CD4-positive, alpha-beta memory T cell (primary cell): Measurements from ENCODE around the gene PSMD11. TPM values are rescaled to one million over a fixed set of nuclear protein-coding genes. Genes with fewer than 3 reads are reported as not detected.

Experiments
- CTCF ChIA-PET: fragments of 350-600 bp; sonication (Branson Sonifier 250); formaldehyde crosslinking; loops from one replicate; lab custom pipeline; 2021; ENCODE audit warnings: inconsistent platforms; ENCODE audit not compliant: partially characterized antibody; lab: Charles Lee
- POLR2A ChIA-PET: fragments of 350-600 bp; sonication (Branson Sonifier 250); formaldehyde crosslinking; loops from one replicate; lab custom pipeline; 2021; ENCODE audit not compliant: partially characterized antibody; lab: Charles Lee
- DNase-seq, 5 donors: peaks; one replicate each; pipeline versions ENCODE4 v3.0.0 to v3.0.0-alpha.2; 2020 to 2022; ENCODE audit warnings: mixed read lengths in 1 of 5
- H3K27ac ChIP-seq: one replicate; pipeline ENCODE4 v1.7.0; 2013; ENCODE audit warnings: low read depth, low read length
- H3K27me3 ChIP-seq: 2 replicates; pipeline ENCODE4 v1.7.0; 2013; ENCODE audit warnings: mild to moderate bottlenecking, low read length, moderate library complexity; ENCODE audit not compliant: insufficient read depth
- H3K36me3 ChIP-seq: 2 replicates; pipeline ENCODE4 v1.7.0; 2013; ENCODE audit warnings: mild to moderate bottlenecking, low read length, moderate library complexity; ENCODE audit not compliant: insufficient read depth
- H3K4me1 ChIP-seq: 2 replicates; pipeline ENCODE4 v1.7.0; 2013; ENCODE audit warnings: mild to moderate bottlenecking, low read length, moderate library complexity; ENCODE audit not compliant: insufficient read depth
- H3K4me3 ChIP-seq, 2 donors: one replicate each; pipeline ENCODE4 v1.7.0; 2013; ENCODE audit warnings: low read length in 2 of 2, mild to moderate bottlenecking in 1 of 2
- H3K9me3 ChIP-seq, 2 donors: one replicate each; pipeline ENCODE4 v1.7.0; 2013; ENCODE audit warnings: low read length in 2 of 2, control low read depth in 1 of 2; ENCODE audit not compliant: control insufficient read depth in 1 of 2
- H3K27ac Mint-ChIP-seq, 7 donors: one replicate each; pipeline ENCODE4 v1.8.0; 2020 to 2021; ENCODE audit warnings: mixed read lengths in 7 of 7, mild to moderate bottlenecking in 6 of 7, inconsistent platforms in 3 of 7, moderate library complexity in 3 of 7
- H3K27me3 Mint-ChIP-seq, 2 donors: one replicate each; pipeline ENCODE4 v1.8.0; 2020 to 2021; ENCODE audit warnings: mixed read lengths in 2 of 2
- H3K36me3 Mint-ChIP-seq, 2 donors: one replicate each; pipeline ENCODE4 v1.8.0; 2020 to 2021; ENCODE audit warnings: mixed read lengths in 2 of 2, inconsistent platforms in 1 of 2, mild to moderate bottlenecking in 1 of 2
- H3K4me1 Mint-ChIP-seq, 4 donors: one replicate each; pipeline ENCODE4 v1.8.0; 2020 to 2021; ENCODE audit warnings: mixed read lengths in 4 of 4, mild to moderate bottlenecking in 1 of 4
- H3K4me3 Mint-ChIP-seq, 8 donors: one replicate each; pipeline ENCODE4 v1.8.0; 2020 to 2021; ENCODE audit warnings: mixed read lengths in 8 of 8, mild to moderate bottlenecking in 7 of 8, moderate library complexity in 6 of 8, inconsistent platforms in 3 of 8
- H3K9me3 Mint-ChIP-seq, 8 donors: one replicate each; pipeline ENCODE4 v1.8.0; 2020 to 2021; ENCODE audit warnings: mixed read lengths in 8 of 8, mild to moderate bottlenecking in 5 of 8, inconsistent platforms in 3 of 8, moderate library complexity in 1 of 8
- intact Hi-C: fragments of 100-400 bp; cut with micrococcal nuclease; formaldehyde crosslinking; loops from one replicate; pipeline ENCODE4 v1.15.1; 2023
- polyA plus RNA-seq, 2 donors: library from polyadenylated mRNA; unstranded; fragments of 300-500 nt; fragmentation: Illumina TruSeq; gene quantifications; one replicate each; pipeline ENCODE4 v1.2.3, GENCODE V29; 2021
- total RNA-seq, 2 experiments: library from RNA; stranded (reverse); gene quantifications; one replicate each; pipeline ENCODE4 v1.2.3, GENCODE V29; 2021

The PSMD11 gene
- total and polyA plus RNA-seq, 4 experiments from 2014 or later, result 58.0 to 140 (median 103) TPM

GRCh38 chr17:32517982-32518381 is 73.7 kb downstream of the PSMD11 start:
- Histone ChIP-seq H3K9me3 (no peaks in the 10 kb centered on the region), H3K36me3 (no peaks in the 10 kb centered on the region), H3K4me3 (no peak overlapping the region), H3K4me1 (peaks cover 59% of the 10 kb centered on the region), H3K27ac (peak overlapping the region; percentile 3), H3K27me3 (no peaks in the 10 kb centered on the region)
- no peak for DNase-seq
- Mint-ChIP-seq H3K27ac (peak overlapping the region; percentile 38 to 90 (median 67)), H3K27me3 (no peaks in the 10 kb centered on the region), H3K4me3 (peak overlapping the region in 6 of 8 donors; percentile 8 to 76 (median 71)), H3K9me3 (no peaks in the 10 kb centered on the region), H3K36me3 (no peaks in the 10 kb centered on the region), H3K4me1 (peaks cover 46 to 72% (median 55%) of the 10 kb centered on the region in 4 donors)
- ChIA-PET POLR2A (interaction anchor here (0.6 to 5.5 kb wide), 8 partner anchors 9 to 53 kb away, joined by 3 to 91 read pairs (median 3); partner anchors contain the start of gene CDK5R1), CTCF (interaction anchor here (0.9 to 3.7 kb wide), 7 partner anchors 9 to 359 kb away, joined by 3 to 14 read pairs (median 3); partner anchors contain the start of gene MYO1D)
- intact Hi-C loops, result no loop called here

DNA sequence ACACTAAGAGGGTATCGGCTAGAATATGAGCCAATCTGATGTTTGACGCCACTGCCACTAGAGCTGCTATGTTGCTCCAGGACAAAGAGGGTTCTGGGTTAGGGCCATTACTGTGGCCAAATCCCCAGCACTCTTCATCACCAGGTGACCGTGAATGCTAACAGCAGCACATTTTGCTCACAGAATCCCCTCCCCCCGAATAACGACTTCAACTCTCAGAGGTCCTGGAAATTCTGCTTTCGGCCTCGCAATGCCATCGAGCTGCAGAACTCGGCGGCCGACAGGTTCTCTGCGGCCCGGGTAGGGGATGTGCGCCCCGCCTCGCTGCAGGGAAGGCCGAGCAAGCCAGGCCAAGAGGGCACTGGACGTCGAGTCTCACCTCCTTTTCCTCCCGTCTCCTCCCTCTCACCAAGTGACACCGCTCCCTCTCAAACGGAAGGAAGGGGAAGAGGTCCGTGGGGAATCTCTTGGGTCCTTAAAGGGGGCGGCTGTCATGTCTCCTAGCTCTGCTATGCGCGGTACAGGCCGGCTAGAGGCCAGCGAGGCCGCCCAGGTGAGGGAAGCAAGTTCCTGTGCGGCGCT is 74.4 kb downstream of the PSMD11 start:
- no peak for DNase-seq
- no peaks in the 10 kb centered on the region for H3K27me3 Mint-ChIP-seq
- no peaks in the 10 kb centered on the region for H3K9me3 Mint-ChIP-seq
- ChIA-PET CTCF (interaction anchor here (0.9 to 3.7 kb wide), 3 partner anchors 12 to 57 kb away, joined by 3 to 14 read pairs (median 12); no protein-coding TSS in a partner anchor), POLR2A (interaction anchor here (0.6 to 5.5 kb wide), 8 partner anchors 9 to 54 kb away, joined by 3 to 91 read pairs (median 3); partner anchors contain the start of gene CDK5R1)
- H3K36me3 Mint-ChIP-seq, result no peaks in the 10 kb centered on the region
- H3K36me3 ChIP-seq, result no peaks in the 10 kb centered on the region
- peak overlapping the region; percentile 38 to 92 (median 85) for H3K27ac Mint-ChIP-seq
- H3K4me3 ChIP-seq, result no peak overlapping the region
- H3K4me1 Mint-ChIP-seq, result peaks cover 49 to 76% (median 62%) of the 10 kb centered on the region in 4 donors
- H3K27me3 ChIP-seq, result no peaks in the 10 kb centered on the region
- no peaks in the 10 kb centered on the region for H3K9me3 ChIP-seq
- H3K27ac ChIP-seq, result peak overlapping the region; percentile 48
- H3K4me1 ChIP-seq, result peaks cover 67% of the 10 kb centered on the region
- peak overlapping the region; percentile 67 to 85 (median 71) for H3K4me3 Mint-ChIP-seq
- intact Hi-C loops, result loop anchor here (1.0 kb wide), 2 partner anchors 15 to 31 kb away; no protein-coding TSS in a partner anchor

DNA sequence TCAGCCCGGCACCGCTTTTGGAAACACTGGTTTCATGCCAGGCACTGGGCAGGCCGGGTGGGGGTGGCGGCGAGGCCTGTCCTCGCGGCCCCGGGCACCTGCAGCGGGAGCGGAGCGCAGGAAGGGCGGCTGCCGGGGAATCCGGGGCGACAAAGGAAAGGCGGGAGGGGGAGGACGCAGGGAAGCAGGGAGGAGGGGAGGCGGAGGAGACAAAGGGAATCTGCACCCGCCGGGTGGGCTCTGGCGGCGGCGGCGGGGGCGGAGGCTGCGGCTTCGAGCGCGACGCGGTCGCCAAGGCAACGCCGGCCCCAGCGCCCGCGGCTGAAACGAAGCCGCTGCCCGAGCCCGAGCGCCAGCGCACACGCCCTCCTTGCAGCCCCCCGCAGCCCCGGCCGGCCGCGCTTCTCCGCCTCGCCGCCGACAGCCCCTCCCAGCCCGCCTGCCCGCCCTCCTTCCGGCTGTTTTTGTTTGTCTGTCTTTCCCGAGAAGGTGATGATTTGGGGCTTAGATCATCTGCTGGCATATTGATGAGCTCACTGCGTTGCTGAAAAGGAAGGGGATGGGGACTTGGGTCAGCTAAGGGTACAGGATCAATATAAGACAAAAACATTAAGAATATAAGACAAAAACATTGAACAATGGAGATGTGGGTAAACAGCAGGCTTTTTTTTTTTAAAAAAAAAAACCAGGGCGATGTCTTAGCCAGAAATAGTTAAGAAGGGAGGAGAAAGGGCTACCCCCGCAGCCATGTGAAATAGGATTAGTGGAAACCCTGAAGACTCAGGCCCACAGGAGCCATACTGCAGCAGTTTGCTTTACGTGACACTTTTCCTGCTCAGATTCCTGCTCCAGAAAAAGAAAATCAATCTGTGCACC is 75.2 kb downstream of the PSMD11 start:
- peak overlapping the region; percentile 78 to 96 (median 88) for H3K4me3 Mint-ChIP-seq
- no peaks in the 10 kb centered on the region for H3K27me3 Mint-ChIP-seq
- Histone ChIP-seq H3K27me3 (no peaks in the 10 kb centered on the region), H3K36me3 (no peaks in the 10 kb centered on the region), H3K27ac (peak overlapping the region; percentile 48), H3K9me3 (no peaks in the 10 kb centered on the region), H3K4me3 (peak overlapping the region in 1 of 2 donors; percentile 33), H3K4me1 (peaks cover 73% of the 10 kb centered on the region)
- peak overlapping the region; percentile 90 to 98 (median 95) for H3K27ac Mint-ChIP-seq
- peak; percentile 50 to 85 (median 54) for DNase-seq
- ChIA-PET CTCF (interaction anchor here (0.6 to 3.7 kb wide), 5 partner anchors 34 to 76 kb away, joined by 3 to 14 read pairs (median 4); no protein-coding TSS in a partner anchor), POLR2A (interaction anchor here (0.6 to 5.5 kb wide), 8 partner anchors 12 to 76 kb away, joined by 3 to 91 read pairs (median 5); partner anchors contain the start of gene CDK5R1)
- H3K9me3 Mint-ChIP-seq, result no peaks in the 10 kb centered on the region
- no peaks in the 10 kb centered on the region for H3K36me3 Mint-ChIP-seq
- intact Hi-C loops, result loop anchor here (1.0 kb wide), 2 partner anchors 16 to 32 kb away; no protein-coding TSS in a partner anchor
- H3K4me1 Mint-ChIP-seq, result peaks cover 54 to 82% (median 67%) of the 10 kb centered on the region in 4 donors

- intact Hi-C loops, result no loop called here
- H3K36me3 Mint-ChIP-seq, result no peaks in the 10 kb centered on the region
- ChIA-PET CTCF (interaction anchor here (0.6 to 3.7 kb wide), 4 partner anchors 35 to 76 kb away, joined by 3 to 14 read pairs (median 4); no protein-coding TSS in a partner anchor), POLR2A (interaction anchor here (1.0 to 5.5 kb wide), 6 partner anchors 11 to 76 kb away, joined by 4 to 91 read pairs (median 12); partner anchors contain the start of gene CDK5R1)
- peak; percentile 46 to 84 (median 52) for DNase-seq
- Histone ChIP-seq H3K27me3 (no peaks in the 10 kb centered on the region), H3K27ac (peak overlapping the region; percentile 48), H3K36me3 (no peaks in the 10 kb centered on the region), H3K4me1 (peaks cover 73% of the 10 kb centered on the region), H3K9me3 (no peaks in the 10 kb centered on the region), H3K4me3 (peak overlapping the region in 1 of 2 donors; percentile 33)
- H3K27me3 Mint-ChIP-seq, result no peaks in the 10 kb centered on the region
- H3K27ac Mint-ChIP-seq, result peak overlapping the region; percentile 90 to 98 (median 95)
- H3K4me3 Mint-ChIP-seq, result peak overlapping the region; percentile 78 to 96 (median 88)
- H3K4me1 Mint-ChIP-seq, result peaks cover 54 to 83% (median 69%) of the 10 kb centered on the region in 4 donors
- no peaks in the 10 kb centered on the region for H3K9me3 Mint-ChIP-seq
Measured at GRCh38 chr17:32520104-32520701, 75.9 kb downstream of the PSMD11 start.

DNA sequence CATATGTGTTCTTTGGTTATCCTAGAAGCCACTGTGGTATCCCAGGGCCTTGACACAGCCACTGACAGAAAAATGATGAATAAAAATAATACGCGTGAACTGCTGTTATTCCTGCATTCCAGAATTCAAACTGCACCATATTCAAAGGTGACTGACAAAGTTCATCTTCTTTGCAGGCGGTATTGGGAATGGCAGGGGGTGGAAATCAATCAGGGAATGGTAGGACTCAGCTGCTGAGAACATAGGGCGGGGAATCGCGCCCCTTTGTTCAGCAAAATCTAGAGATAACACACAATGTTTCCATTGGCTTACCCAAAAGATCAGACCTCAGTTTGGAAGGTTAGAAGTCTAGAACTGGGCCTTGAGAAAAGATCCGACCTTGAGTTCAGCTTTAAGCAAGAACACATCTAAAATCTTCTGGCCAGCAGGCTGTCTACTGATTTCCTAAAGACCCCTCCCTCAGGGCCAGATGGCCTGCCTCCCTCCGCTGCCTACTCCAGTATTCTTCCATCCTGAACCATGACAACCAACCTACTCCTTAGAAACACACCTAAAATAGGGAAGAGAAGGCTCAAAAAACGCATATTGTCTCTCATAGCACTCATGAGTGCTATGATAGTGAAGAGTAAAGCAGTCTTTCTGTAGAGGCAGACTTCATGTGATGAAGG is 76.6 kb downstream of the PSMD11 start:
- peaks cover 68% of the 10 kb centered on the region for H3K4me1 ChIP-seq
- CTCF ChIA-PET, result no interaction called here
- intact Hi-C loops, result no loop called here
- no peaks in the 10 kb centered on the region for H3K9me3 ChIP-seq
- H3K27me3 ChIP-seq, result no peaks in the 10 kb centered on the region
- peak overlapping the region; percentile 48 for H3K27ac ChIP-seq
- H3K36me3 ChIP-seq, result no peaks in the 10 kb centered on the region
- Mint-ChIP-seq H3K27me3 (no peaks in the 10 kb centered on the region), H3K36me3 (no peaks in the 10 kb centered on the region), H3K27ac (peak overlapping the region; percentile 90 to 98 (median 95)), H3K4me1 (peaks cover 52 to 78% (median 64%) of the 10 kb centered on the region in 4 donors), H3K9me3 (no peaks in the 10 kb centered on the region), H3K4me3 (peak overlapping the region; percentile 36 to 96 (median 88))
- no peak for DNase-seq
- H3K4me3 ChIP-seq, result peak overlapping the region in 1 of 2 donors; percentile 33
- POLR2A ChIA-PET, result interaction anchor here (2.8 to 5.5 kb wide), 3 partner anchors 17 to 35 kb away, joined by 19 to 91 read pairs (median 40); partner anchors contain the start of gene CDK5R1
